ENCODE data around the gene KIF26B.

Gene KIF26B

DNA sequence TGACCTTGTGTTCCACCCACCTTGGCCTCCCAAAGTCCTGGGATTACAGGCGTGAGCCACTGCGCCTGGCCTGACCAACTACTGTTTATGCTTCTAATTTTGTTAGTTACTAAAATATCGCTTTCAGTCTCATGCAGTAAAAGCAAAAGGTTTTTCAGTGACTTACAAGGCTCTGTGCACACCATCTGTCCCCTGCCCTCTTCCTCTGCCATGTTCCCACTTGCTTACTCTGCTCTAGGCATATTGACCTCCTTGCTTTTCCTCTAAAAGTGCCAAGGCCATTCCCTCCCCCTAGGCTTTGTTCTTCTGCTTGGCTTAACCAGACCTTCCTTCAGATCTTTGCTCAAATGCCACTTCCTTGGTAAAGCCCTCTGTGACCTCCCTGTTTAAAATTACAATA, 276.9 kb downstream of the KIF26B start:
- no peaks in the 10 kb centered on the region for H3K36me3 Mint-ChIP-seq
- no peaks in the 10 kb centered on the region for H3K9me3 Mint-ChIP-seq (ENCODE audit: low read depth)
- no peak overlapping the region for H3K4me3 Mint-ChIP-seq
- H3K27me3 Mint-ChIP-seq = no peaks in the 10 kb centered on the region
- H3K4me1 Mint-ChIP-seq (ENCODE audit: low read depth) = no peaks in the 10 kb centered on the region
- H3K27ac Mint-ChIP-seq = no peak overlapping the region

DNA sequence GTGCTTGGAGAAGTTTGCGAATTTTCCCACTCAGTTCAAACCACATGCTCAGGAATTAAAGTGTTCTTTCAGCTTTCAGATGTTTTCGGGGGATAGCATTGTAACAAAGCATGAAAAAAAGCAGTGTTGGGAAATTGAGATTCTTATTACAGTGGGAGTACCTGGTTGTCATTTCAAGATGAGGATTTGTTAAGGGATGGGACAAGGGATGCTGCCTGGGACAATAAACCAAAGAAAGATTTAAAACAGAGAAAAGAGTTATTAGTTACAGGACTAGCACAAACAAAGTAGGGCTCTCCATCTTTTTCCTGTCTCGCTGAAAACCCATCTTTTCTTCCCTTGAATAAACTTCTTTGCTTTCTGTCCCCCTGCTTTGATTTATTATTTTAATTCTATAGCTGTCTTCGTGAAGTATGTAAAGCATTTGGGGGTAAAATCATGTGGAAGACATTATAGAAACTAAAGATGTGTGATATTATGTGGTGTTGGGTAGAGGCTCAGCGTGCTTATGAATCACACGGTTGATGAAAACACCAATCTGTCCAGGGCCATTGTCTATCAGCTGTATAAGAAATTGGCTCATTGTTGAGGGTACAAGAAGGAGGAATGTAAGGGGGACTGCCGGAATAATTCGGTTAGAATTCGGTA, 277.6 kb downstream of the KIF26B start:
- Mint-ChIP-seq H3K36me3 (no peaks in the 10 kb centered on the region), H3K27ac (no peak overlapping the region), H3K4me1 (ENCODE audit: low read depth) (no peaks in the 10 kb centered on the region), H3K27me3 (peaks cover 2% of the 10 kb centered on the region), H3K9me3 (ENCODE audit: low read depth) (no peaks in the 10 kb centered on the region), H3K4me3 (no peak overlapping the region)

DNA sequence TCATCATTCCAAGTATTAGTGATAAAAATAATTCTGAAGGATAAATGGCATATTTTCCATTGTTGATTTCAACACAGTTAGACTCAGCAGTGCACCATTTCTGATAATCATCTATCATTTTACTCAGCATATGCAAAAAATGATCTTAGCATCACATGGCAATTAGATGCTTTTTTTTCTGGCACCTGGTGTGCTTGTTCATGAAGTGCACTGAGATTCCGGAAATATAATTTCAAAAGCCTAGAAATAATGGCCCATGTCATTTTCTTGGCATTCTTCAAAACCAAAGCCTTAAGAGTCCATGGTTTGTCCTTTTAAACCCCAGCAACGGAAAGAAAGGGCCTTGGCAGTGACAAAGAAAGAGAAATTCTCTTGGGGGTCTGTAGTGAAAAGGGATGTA, 278.8 kb downstream of the KIF26B start:
- Mint-ChIP-seq H3K27ac (no peak overlapping the region), H3K27me3 (peaks cover 4% of the 10 kb centered on the region), H3K4me3 (no peak overlapping the region), H3K9me3 (ENCODE audit: low read depth) (no peaks in the 10 kb centered on the region), H3K4me1 (ENCODE audit: low read depth) (no peaks in the 10 kb centered on the region), H3K36me3 (no peaks in the 10 kb centered on the region)

DNA sequence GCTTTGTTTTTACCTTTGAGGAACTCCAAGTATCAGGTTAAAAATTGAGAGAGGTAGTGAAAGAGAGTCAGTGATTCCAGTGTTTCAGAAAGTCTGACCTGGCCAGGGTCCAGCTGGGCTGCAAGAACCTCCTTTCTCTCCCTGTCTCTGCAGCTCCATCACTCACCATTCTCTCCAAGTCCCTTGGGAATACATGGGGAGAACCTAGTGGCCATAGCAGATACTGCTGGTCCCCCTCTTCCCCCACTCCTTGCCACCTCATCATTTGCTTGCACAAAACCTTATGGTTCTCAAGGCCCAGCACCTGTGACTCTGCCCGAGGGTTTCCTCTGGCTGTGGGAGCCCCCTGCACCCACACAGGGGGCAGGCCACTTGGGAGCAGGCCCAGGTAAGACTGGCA, 279.5 kb downstream of the KIF26B start:
- no peaks in the 10 kb centered on the region for H3K4me1 Mint-ChIP-seq (ENCODE audit: low read depth)
- no peaks in the 10 kb centered on the region for H3K9me3 Mint-ChIP-seq (ENCODE audit: low read depth)

DNA sequence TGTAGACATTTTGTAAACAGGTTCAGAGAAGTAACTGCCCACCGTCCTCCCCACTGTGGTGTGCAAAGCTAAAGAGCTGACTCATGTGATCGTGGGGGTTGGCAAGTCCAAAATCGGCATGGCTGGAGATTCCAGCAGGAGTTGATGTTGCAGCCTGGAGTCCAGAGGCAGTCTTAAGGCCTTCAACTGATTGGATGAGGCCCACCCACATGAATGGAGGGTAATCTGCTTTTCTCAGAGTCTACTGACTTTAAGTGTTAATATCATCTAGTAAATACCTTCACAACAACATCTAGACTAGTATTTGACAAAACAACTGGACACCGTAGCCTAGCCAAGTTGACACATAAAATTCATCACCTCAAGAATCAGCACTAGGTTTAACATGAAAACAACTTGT, 281.6 kb downstream of the KIF26B start:
- no peak overlapping the region for H3K27ac Mint-ChIP-seq
- H3K9me3 Mint-ChIP-seq (ENCODE audit: low read depth) = no peaks in the 10 kb centered on the region
- H3K36me3 Mint-ChIP-seq = no peaks in the 10 kb centered on the region
- peaks cover 9% of the 10 kb centered on the region for H3K27me3 Mint-ChIP-seq
- no peaks in the 10 kb centered on the region for H3K4me1 Mint-ChIP-seq (ENCODE audit: low read depth)
- H3K4me3 Mint-ChIP-seq = no peak overlapping the region

More for the DNA sequence above, 279.5 kb downstream of the KIF26B start:
- H3K27me3 Mint-ChIP-seq = peaks cover 5% of the 10 kb centered on the region
- H3K36me3 Mint-ChIP-seq = no peaks in the 10 kb centered on the region
- no peak overlapping the region for H3K4me3 Mint-ChIP-seq
- no peak overlapping the region for H3K27ac Mint-ChIP-seq

DNA sequence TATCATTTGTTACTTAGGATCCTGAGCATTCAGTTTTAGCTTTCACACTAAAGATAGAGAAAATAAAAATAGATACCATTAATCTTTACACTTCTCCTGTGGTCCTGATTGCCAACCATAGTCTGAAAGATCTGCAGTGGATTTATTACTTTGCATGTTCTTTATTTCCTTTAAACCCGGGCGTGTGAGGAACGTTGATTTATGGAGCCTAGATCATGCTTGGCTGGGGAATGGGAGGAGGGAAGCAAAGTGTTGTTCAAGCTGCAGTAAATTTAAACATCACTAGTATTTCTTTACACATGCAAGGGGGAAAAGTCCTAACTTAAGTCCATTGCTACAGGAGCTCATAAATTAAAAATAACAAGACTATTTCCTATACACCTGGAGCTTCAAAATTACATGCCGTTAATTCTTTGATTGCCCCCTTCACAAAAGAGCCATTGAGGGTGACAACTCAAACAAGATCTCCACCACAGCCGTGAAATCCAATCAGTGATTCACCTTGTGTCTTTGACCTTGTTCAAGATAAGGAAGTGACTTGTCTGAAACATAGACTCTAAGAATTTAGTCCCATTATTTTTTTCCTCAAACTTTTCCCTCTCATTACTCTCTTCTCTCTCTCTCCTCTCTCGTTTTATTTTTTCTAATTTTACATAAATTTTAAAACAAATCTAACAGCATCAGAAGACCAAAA, 282.7 kb downstream of the KIF26B start:
- Mint-ChIP-seq H3K27ac (no peak overlapping the region), H3K36me3 (no peaks in the 10 kb centered on the region), H3K4me3 (no peak overlapping the region), H3K27me3 (peaks cover 13% of the 10 kb centered on the region), H3K9me3 (ENCODE audit: low read depth) (no peaks in the 10 kb centered on the region), H3K4me1 (ENCODE audit: low read depth) (peaks cover 3% of the 10 kb centered on the region)

DNA sequence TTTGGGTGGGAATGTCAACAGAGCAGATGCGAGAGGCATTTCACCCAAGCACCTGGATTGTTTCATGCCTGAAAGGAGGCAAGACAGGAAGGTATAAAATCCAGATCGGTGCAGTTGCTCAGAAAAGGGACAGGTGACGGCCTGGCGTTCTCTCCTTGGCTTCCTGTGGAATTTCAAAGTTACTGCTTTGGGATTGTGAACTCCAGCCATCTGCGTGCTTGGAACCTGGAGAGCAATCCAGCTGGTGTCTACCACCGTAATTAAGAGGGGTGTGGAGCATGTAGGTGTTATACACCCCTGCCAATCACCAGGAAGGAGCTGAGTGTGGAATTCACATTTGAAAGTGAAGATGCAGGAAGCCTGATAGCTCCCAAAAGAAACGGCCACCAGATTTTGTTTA, 286.1 kb downstream of the KIF26B start:
- Mint-ChIP-seq H3K27me3 (peaks cover 15% of the 10 kb centered on the region), H3K4me3 (no peak overlapping the region), H3K36me3 (no peaks in the 10 kb centered on the region), H3K4me1 (ENCODE audit: low read depth) (peaks cover 3% of the 10 kb centered on the region), H3K9me3 (ENCODE audit: low read depth) (no peaks in the 10 kb centered on the region), H3K27ac (no peak overlapping the region)

DNA sequence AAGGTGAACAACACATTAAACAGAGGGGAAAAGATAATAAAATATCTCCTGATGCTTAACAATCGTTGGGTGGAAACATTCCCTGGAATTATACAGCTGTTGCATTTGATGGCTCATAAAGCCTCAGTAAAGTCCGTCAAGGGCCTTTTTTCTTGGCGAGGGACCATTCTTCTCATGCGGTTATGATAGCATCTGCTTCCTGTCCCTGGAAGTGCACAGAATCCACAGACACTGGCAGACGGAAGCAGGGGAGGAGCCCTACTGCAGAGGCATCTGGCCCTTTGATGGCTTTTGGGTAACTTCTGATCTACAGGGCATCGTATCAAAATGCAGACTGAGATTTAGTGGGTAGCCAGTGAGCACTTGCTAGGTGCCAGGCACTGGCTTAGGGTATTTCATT, 286.9 kb downstream of the KIF26B start:
- Mint-ChIP-seq H3K36me3 (no peaks in the 10 kb centered on the region), H3K4me3 (no peak overlapping the region), H3K27ac (no peak overlapping the region)

DNA sequence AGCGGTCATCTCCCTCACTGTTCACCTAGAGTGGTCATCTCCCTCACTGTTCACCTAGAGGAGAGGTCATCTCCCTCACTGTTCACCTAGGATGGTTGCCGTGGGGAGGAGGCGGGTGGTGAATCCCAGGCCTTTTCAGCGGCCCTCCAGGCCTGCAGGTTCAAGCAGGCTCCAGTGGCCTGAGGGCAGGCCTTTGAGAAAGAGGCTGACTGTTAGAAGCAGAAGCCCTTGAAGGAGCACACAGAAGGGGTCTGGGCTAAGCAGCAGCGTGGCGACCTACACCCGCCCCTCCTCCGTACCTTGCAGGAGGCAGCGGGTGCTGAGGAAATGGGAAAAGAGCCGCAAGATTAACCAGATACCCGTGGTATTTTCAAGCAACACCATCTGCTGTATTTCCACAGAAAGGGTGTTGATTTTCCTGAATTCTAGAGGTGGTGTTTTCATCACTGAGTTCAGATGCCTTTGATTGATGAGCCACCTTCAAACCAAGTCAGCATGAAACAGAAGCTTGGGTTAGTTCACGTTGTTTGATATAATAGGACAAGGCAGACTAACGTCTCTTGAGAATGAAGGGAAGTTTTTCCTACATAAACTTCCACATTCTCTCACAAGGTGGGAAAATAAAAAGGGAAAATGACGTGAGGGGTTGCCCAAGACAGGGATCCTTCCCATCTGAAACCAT, 289.5 kb downstream of the KIF26B start:
- no peak overlapping the region for H3K4me3 Mint-ChIP-seq
- H3K36me3 Mint-ChIP-seq = no peaks in the 10 kb centered on the region
- no peaks in the 10 kb centered on the region for H3K9me3 Mint-ChIP-seq (ENCODE audit: low read depth)
- peaks cover 3% of the 10 kb centered on the region for H3K4me1 Mint-ChIP-seq (ENCODE audit: low read depth)
- H3K27ac Mint-ChIP-seq = no peak overlapping the region
- peaks cover 10% of the 10 kb centered on the region for H3K27me3 Mint-ChIP-seq

More for the DNA sequence above, 286.9 kb downstream of the KIF26B start:
- Mint-ChIP-seq H3K27me3 (peaks cover 15% of the 10 kb centered on the region), H3K9me3 (ENCODE audit: low read depth) (no peaks in the 10 kb centered on the region), H3K4me1 (ENCODE audit: low read depth) (peaks cover 3% of the 10 kb centered on the region)

DNA sequence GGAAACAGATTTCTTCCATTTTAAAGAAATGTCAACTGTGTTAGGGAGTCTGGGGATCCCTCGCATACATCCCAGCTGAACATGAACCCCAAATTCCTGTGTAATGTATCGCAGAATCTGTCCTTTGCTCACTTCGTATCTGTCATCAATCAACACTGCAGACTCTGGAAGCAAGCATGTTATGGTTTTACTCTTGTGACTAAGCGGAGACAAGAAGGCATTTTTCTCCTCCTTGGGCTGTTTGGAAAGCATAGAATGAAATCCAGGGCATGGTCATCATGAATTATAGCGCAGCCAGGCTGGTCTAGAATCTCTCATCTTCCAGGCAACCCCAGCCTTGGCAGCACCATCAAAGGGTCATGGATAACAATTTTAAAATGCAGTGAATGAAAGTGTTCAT, 290.2 kb downstream of the KIF26B start:
- no peak overlapping the region for H3K4me3 Mint-ChIP-seq
- H3K27ac Mint-ChIP-seq = no peak overlapping the region
- no peaks in the 10 kb centered on the region for H3K9me3 Mint-ChIP-seq (ENCODE audit: low read depth)
- H3K4me1 Mint-ChIP-seq (ENCODE audit: low read depth) = peaks cover 3% of the 10 kb centered on the region
- H3K36me3 Mint-ChIP-seq = no peaks in the 10 kb centered on the region
- peaks cover 10% of the 10 kb centered on the region for H3K27me3 Mint-ChIP-seq

DNA sequence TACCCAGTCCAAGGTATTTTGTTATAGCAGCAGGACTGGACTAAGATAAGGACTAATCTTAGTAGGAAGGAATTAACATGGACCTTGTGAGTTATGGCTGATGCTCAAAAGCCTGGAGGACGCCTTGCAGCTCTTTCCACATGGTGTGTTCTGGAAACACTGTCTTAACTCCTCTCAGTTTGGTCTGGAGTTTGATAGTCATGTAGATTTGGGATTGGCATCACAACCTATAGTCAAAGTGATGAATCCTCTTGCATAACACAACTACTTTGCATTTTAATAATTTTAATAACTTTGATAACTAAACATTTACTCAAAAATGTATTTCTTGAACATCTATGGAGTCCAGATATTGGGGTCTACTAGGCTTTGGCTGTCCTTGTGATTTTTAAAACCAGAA, 293.7 kb downstream of the KIF26B start:
- Mint-ChIP-seq H3K36me3 (no peaks in the 10 kb centered on the region), H3K9me3 (ENCODE audit: low read depth) (no peaks in the 10 kb centered on the region), H3K27me3 (peaks cover 5% of the 10 kb centered on the region), H3K4me1 (ENCODE audit: low read depth) (no peaks in the 10 kb centered on the region), H3K4me3 (no peak overlapping the region), H3K27ac (no peak overlapping the region)

DNA sequence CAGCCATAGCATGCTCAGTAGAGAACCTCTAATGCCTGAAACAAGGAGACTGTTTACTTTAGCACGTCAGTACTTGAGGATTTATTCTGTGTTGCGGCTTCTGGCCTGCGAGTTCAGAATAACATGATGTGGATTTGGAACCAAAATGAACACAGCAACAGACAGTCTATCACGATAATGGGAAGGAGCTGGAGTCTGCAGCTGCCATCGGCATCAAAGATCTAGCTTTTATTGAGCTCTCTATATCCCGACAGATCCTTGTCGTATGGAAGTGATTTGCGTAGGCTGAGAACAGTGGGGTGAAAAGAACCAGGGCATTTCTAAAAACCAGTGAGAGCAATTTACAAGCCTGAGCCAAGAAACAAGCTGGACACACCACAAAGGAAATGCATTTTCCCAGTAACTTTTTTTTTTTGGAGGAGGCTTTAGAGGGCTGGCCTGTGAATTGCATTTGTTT, 294.2 kb downstream of the KIF26B start:
- Mint-ChIP-seq H3K4me3 (no peak overlapping the region), H3K27me3 (peaks cover 5% of the 10 kb centered on the region), H3K4me1 (ENCODE audit: low read depth) (no peaks in the 10 kb centered on the region), H3K9me3 (ENCODE audit: low read depth) (no peaks in the 10 kb centered on the region), H3K27ac (no peak overlapping the region), H3K36me3 (no peaks in the 10 kb centered on the region)

DNA sequence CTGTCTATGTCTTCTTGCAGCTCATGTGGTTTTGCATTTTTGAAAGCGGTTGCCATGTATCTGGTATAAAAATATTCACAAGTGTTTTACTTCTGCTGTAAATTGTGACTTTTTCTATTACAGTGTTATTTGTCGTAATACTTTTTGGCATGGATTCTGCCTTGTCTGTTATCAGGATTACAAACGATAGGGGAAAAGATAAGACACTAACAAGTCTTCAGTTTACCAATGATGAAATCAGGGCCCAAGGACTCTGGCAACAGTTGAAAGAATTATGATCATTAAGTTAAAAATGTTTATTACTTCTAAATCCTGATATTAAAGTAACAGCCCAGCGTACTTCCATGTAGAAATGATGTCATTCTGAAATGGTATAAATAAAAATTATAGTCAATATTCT, 298.8 kb downstream of the KIF26B start:
- H3K4me3 Mint-ChIP-seq = no peak overlapping the region
- no peaks in the 10 kb centered on the region for H3K4me1 Mint-ChIP-seq (ENCODE audit: low read depth)
- peaks cover 3% of the 10 kb centered on the region for H3K27me3 Mint-ChIP-seq
- H3K27ac Mint-ChIP-seq = no peak overlapping the region
- H3K9me3 Mint-ChIP-seq (ENCODE audit: low read depth) = no peaks in the 10 kb centered on the region
- no peaks in the 10 kb centered on the region for H3K36me3 Mint-ChIP-seq

DNA sequence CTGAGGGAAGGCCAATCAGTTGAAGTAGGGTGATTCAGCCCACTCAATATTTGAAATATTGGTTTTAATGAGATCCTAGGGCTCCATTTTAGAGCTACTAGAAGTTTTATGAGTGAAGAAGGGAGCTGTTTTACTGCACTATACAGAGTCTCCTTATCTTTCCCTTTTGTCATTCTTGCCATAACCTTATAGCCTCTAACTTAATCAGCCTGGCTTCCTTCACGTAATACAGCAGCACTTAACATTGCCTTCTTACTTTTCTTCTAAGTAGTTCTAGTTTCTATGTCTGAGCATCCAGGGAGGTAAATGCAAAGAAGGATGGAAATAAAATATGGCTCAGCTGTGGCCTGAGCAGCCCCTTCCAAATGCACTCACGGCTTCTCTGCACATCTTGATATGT, 299.3 kb downstream of the KIF26B start:
- Mint-ChIP-seq H3K9me3 (ENCODE audit: low read depth) (no peaks in the 10 kb centered on the region), H3K4me1 (ENCODE audit: low read depth) (no peaks in the 10 kb centered on the region), H3K36me3 (no peaks in the 10 kb centered on the region), H3K27ac (no peak overlapping the region), H3K27me3 (peaks cover 3% of the 10 kb centered on the region), H3K4me3 (no peak overlapping the region)

DNA sequence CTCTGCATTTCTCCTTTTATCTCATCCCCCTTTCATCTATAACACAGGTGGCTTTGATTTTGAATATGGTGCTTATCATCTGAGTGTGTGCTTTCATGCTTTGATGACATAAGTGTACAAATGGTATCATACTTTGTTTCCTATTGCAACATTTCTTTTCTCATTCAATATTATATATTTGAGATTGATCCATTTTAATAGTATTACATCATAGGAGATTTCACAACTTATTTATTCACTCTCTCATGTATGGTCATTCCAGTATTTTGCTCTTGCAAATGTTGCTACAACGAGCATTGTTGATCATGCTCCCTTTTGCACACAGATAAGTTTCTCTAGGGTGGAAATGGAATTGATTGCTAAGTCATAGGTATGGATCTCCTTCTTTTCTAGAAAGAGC, 302.8 kb downstream of the KIF26B start:
- H3K27me3 Mint-ChIP-seq = peaks cover 7% of the 10 kb centered on the region
- H3K4me1 Mint-ChIP-seq (ENCODE audit: low read depth) = no peaks in the 10 kb centered on the region
- H3K36me3 Mint-ChIP-seq = no peaks in the 10 kb centered on the region
- H3K9me3 Mint-ChIP-seq (ENCODE audit: low read depth) = no peaks in the 10 kb centered on the region
- H3K27ac Mint-ChIP-seq = no peak overlapping the region
- H3K4me3 Mint-ChIP-seq = no peak overlapping the region
